ENCODE measurements around the gene MPND. TPM values are rescaled to one million over a fixed set of nuclear protein-coding genes. Genes with fewer than 3 reads are reported as not detected.
"Not testable (repeated sequence)": the region's sequence is repeated elsewhere in the genome, so short reads cannot be mapped to it uniquely, and the experiment has no call there.

MPND gene
- total RNA-seq, 1 experiment from 2014 or later: 4.4 TPM

DNA sequence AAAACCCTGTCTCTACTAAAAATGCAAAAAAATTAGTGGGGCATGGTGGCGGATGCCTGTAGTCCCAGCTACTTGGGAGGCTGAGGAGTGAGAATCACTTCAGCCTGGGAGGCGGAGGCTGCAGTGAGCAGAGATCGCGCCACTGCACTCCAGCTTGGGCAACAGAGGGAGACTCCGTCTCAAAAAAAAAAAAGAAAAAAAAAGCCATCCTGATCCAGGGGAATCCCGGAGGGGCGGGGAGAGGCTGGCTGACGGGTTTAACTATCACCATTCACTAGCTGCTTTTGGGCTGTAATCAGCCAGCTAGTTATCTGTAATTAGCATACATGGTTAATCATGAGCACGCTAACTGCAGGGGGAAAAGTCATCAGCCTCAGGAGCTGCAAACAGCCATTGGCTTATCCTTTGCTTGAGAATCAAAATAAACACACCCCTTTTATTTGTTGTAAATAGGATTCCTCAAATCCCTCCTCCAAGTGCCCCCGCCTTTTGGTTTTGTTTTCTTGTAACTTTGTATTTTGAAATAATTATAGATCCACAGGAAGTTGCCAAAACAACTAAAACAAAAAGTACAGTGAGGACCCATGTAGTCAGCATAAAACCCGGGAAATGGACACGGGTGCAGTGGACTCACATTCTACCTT, 29.4 kb upstream of the MPND start:
- Histone ChIP-seq H3K36me3 (no peaks in the 10 kb centered on the region), H3K4me3 (no peak overlapping the region)
- DNase-seq: no peak

DNA sequence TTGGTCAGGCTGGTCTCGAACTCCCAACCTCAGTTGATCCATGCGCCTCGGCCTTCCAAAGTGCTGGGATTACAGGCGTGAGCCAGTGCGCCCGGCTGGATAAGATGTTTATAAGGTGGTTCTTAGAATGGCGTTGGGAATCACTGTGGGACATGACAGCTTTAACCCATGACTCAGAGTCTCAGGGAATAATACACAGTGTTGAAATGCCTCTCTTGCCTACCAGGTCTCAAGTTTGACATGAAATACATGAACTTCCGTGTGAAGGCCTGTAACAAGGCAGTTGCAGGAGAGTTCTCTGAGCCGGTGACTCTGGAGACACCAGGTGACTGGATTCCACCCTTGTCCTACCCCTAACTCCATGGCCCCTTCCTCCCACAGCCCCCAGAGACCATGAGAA, 26.4 kb upstream of the MPND start:
- Histone ChIP-seq H3K27me3 (no peaks in the 10 kb centered on the region), H3K36me3 (no peaks in the 10 kb centered on the region)
- DNase-seq: no peak

More for the DNA sequence above, 29.4 kb upstream of the MPND start:
- H3K27me3 ChIP-seq: no peaks in the 10 kb centered on the region
- H3K9me3 ChIP-seq: no peaks in the 10 kb centered on the region

DNA sequence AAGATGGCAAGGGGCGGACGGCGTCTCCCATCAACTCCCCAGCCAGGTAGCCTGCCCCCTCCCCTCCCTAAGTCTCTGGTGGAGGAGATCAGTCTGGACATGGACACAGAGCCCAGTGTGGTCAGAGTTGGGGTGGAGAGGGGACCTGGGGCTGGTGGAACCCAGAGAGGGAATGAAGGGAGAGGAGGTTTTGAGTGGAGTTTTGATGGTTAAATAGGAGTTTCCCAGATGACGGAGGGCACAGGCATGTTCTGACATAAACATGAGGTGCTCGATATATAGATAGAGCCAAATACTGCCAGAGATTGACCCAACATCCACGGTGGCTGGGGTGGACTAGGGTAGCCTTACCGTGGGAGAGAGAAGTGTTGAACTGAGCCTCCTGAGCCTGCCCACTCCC, 24.9 kb upstream of the MPND start:
- Histone ChIP-seq H3K4me3 (no peak overlapping the region), H3K36me3 (no peaks in the 10 kb centered on the region), H3K9me3 (no peaks in the 10 kb centered on the region), H3K27me3 (no peaks in the 10 kb centered on the region)
- DNase-seq: no peak

More for the DNA sequence above, 26.4 kb upstream of the MPND start:
- Histone ChIP-seq H3K9me3 (no peaks in the 10 kb centered on the region), H3K4me3 (no peak overlapping the region)

DNA sequence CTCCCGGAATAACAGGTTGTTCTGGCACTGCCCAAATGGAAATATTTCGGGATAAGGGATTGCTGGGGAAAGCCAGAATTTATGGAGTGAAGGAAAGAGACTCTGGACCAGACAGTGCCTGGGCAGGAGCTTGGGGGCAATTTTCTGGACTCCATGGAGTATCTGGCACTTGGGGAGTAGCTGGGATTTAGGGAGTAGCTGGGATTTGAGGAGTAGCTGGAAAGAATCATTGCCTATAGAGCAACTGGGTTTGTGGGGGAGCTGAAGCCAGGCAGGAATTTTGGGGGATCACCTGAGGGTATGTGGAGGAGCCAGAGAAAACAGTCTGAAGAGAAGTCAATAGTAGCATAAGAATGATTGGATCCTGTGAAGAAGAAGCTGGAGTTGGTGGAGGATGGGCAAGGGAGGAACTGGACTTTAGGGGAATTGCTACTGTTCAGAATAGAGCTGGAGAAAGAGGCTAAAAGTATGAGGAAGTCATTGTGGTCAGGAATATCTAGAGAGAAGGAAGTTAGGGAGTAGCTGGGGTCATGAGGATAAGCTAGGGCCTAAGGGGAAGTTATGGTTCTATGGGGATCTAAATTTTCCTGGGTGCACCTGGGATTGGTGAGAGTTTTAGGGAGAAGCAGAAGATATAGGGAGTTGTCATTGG, 24.2 kb upstream of the MPND start:
- Histone ChIP-seq H3K36me3 (no peaks in the 10 kb centered on the region), H3K4me3 (no peak overlapping the region), H3K9me3 (no peaks in the 10 kb centered on the region), H3K27me3 (no peaks in the 10 kb centered on the region)
- DNase-seq: no peak

DNA sequence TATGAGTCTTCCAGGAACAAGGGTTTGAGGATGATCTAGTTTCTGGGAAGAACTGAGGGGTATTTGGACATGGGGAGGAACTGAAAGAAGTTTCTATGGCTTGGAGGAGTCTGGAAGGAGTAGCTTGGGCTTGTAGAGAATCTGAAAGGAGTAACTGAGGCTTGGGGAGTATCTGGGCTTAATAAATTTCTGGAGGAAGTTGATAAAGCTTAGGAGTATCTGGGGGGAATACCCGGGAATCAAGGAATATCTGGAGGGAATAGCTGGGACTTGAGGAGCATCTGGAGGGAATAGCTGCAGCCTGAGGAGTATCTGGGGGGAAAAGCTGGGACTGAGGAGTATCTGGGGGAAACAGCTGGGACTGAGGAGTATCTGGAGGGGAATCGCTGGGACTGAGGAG, 22.9 kb upstream of the MPND start:
- H3K27me3 ChIP-seq: no peaks in the 10 kb centered on the region
- no peaks in the 10 kb centered on the region for H3K36me3 ChIP-seq
- H3K4me3 ChIP-seq: no peak overlapping the region
- no peak for DNase-seq
- no peaks in the 10 kb centered on the region for H3K9me3 ChIP-seq

DNA sequence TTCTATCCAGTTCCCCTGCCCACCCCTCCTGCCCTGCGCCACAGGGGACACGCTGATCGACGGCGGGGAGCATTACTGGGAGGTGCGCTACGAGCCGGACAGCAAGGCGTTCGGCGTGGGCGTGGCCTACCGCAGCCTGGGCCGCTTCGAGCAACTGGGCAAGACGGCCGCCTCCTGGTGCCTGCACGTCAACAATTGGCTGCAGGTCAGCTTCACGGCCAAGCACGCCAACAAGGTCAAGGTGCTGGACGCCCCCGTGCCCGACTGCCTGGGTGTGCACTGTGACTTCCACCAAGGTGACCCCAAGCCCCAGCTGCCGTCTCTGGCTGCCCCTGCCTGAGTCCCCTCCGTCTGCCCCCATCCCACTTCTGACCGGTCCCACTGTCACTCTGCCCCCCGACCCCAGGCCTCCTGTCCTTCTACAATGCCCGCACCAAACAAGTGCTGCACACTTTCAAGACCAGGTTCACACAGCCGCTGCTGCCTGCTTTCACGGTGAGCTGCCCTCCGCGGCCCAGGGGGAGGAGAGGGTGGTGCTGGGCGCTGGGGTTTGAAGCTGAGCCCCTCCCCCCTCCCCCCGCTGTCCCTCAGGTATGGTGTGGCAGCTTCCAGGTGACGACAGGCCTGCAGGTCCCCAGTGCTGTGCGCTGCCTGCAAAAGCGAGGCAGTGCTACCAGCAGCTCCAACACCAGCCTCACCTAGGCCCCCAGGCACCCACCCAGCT, 20.3 kb upstream of the MPND start:
- Histone ChIP-seq H3K4me3 (no peak overlapping the region), H3K36me3 (no peaks in the 10 kb centered on the region), H3K27me3 (no peaks in the 10 kb centered on the region; the same call in 1 of the 2 replicates), H3K9me3 (no peaks in the 10 kb centered on the region)
- no peak for DNase-seq

DNA sequence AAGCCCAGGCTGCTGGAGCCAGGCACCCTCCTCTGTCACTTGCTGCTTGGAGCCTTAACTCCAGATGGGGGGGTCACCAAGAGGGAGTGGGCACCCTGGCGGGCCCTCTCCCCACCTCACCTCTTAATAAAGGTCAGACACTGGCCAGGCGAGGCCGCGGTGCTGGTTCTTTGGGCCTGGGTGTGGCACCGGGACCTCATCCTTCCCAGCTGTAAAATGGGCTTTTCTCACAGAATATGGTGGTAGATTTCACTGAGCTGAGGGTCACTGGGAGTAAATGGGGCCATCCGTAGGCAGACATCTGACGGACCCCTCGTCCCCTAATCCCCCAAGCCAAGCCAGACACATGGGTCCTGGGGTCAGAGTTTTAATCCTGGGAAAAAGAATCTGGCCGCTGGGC, 19.7 kb upstream of the MPND start:
- H3K27me3 ChIP-seq: no peaks in the 10 kb centered on the region; the same call in 1 of the 2 replicates
- no peak overlapping the region for H3K4me3 ChIP-seq
- H3K9me3 ChIP-seq: no peaks in the 10 kb centered on the region
- DNase-seq: no peak
- no peaks in the 10 kb centered on the region for H3K36me3 ChIP-seq

DNA sequence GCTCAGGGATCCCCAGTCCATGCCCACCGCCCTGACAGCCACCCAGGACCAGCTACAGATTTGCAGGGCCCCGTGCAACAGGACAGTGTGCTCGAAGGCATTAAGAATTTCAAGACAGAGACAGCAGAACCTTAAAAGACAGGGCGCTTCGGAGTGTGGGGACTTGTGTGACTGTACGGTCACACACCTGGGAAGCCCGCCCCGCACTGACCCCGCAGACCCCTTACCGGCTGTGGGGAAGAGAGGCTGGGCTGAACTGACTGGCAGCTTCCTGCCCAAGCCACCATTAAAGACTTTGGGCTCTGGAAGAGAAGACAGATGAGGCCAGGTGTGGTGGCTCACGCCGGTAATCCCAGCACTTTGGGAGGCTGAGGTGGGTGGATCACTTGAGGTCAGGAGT, 19.1 kb upstream of the MPND start:
- H3K4me3 ChIP-seq: no peak overlapping the region
- H3K36me3 ChIP-seq: no peaks in the 10 kb centered on the region
- no peaks in the 10 kb centered on the region for H3K9me3 ChIP-seq
- DNase-seq: no peak
- no peaks in the 10 kb centered on the region; the same call in 1 of the 2 replicates for H3K27me3 ChIP-seq

DNA sequence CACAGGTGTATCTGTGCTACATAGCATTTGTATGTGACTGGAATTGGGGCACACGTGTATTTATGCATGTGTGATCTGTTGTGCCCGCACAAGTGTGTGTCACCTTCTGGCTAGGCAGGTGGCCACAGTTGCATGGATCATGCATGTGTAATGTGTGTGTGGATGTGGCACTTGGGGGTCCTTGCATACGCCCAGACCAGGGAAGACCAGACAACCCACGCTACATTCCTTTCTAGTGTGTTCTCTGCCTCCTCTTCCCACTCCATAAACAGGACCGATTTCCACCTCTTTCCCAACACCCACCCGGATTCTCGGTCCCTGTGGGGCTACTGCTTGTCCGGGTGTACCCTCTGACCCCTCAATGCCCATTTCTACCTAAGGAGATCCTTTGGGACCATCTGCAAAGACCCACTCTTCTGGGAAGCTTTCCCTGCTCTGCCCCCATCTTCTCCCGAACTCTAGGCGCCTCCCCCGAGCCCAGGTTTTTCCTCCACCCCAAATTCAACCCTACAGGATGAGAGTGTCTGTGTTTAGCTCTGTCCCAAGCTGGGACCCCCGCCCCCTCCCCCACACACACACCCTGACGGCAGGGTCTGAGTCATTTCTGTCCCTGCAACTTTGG, 17.0 kb upstream of the MPND start:
- H3K36me3 ChIP-seq: no peaks in the 10 kb centered on the region
- no peaks in the 10 kb centered on the region for H3K9me3 ChIP-seq
- DNase-seq: no peak
- H3K27me3 ChIP-seq: no peaks in the 10 kb centered on the region; the same call in 1 of the 2 replicates
- no peak overlapping the region for H3K4me3 ChIP-seq

DNA sequence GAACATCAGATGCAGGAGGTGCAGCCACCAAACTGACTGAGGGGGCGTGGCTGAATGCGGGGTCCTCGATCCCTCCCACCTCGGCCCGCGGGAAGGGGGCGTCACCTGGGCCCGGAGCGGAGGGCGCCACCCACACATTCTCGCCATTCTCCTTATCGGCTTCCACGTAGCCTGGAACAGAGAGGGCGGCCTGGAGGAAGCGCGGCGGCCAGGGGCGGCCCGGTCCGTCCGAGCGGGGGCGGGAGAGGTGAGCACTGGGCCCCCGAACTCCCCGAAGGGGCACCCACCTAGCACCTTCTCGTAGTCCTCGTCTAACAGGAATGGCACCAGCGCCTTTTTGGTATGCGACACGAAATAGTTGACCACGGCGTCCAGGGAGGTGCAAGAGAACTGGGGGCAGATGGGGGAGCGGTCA, 16.5 kb upstream of the MPND start:
- Histone ChIP-seq H3K9me3 (no peaks in the 10 kb centered on the region), H3K27me3 (no peaks in the 10 kb centered on the region; the same call in 1 of the 2 replicates), H3K36me3 (no peaks in the 10 kb centered on the region), H3K4me3 (no peak overlapping the region)
- DNase-seq: no peak

DNA sequence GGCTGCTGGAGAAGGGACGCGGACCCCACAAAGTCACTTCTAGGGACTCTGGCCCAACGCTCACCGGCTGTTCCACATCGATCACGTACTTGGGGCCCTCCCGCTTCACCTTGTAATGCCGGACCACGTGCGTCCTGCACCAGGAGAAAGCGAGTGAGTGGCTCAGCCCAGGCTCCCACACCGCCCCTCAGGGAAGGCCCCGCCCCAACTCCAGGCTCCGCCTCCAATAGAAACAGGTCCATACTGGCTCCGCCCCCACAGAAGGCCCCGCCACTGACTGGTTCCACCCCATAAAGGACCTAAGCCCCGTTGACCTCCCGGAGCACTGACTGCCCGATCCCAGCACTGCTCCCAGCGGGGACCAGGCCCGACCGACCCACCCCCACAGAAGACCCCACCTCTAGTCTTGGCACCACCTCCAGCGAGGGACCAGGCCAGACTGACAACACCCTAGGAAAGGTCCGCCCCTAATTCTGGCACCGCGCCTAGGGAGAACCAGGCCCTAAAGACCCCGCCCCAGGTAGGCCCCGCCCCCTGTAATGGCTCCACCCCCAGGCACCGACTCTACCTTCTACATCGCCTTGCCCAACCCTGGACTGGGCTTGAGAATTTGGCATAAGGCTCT, 16.0 kb upstream of the MPND start:
- Histone ChIP-seq H3K9me3 (no peaks in the 10 kb centered on the region), H3K36me3 (no peaks in the 10 kb centered on the region), H3K27me3 (no peaks in the 10 kb centered on the region; the same call in 1 of the 2 replicates), H3K4me3 (no peak overlapping the region)
- DNase-seq: peak; percentile 24

DNA sequence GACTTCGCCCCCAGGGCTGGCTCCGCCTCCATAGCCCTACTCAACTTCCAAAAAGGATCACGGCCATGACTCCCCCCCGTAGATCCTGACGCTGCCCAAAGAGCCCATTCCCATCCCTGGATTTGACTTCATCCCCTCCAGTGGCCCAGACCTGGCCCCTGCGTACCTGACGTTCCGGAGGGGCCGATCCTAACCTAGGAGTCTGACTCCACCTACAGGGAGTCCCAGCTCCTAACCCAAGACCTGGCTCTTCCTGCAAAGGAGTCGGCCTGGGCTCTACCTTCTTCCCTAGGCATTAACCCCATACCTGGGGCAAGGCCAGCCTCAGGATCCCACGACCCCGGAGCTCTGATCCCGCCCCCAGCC, 15.5 kb upstream of the MPND start:
- no peak overlapping the region for H3K4me3 ChIP-seq
- no peaks in the 10 kb centered on the region; the same call in 1 of the 2 replicates for H3K27me3 ChIP-seq
- no peak for DNase-seq
- H3K36me3 ChIP-seq: no peaks in the 10 kb centered on the region
- no peaks in the 10 kb centered on the region for H3K9me3 ChIP-seq

DNA sequence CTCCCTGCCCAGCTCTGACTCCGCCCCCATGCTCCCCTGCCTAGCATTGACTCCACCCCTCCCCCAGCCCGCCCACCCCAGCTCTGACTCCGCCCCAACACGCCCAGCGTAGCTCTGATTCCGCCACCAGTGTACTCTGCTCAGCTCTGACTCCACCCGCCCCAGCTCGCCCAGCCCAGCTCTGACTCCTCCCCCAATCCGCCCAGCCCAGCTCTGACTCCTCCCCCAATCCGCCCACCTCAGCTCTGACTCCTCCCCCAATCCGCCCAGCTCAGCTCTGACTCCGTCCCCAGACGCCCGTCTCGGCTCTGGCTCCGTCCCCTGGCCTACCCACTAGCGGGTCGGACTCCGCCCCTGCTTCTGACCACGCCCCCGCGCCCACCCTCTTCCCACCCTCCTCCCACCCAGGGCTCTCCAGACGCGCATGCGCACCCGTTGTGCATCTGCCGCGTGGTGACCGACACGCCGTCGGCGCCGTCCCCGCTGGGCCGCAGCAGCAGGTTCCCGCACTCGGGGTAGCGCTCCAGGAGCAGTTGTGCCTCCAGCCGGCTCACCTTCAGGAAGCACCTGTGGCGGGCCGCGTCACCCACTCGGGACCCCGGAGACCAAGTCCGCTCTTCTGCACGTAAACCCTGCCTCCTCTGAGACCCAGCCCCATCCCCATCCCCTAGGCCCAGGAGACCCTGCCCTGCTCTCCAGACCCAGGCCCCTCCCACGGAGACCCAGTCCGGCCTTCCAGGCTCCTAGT, 14.9 kb upstream of the MPND start:
- peak; percentile 30 for DNase-seq
- Histone ChIP-seq H3K4me3 (no peak overlapping the region), H3K36me3 (no peaks in the 10 kb centered on the region), H3K9me3 (no peaks in the 10 kb centered on the region), H3K27me3 (no peaks in the 10 kb centered on the region; the same call in 1 of the 2 replicates)

DNA sequence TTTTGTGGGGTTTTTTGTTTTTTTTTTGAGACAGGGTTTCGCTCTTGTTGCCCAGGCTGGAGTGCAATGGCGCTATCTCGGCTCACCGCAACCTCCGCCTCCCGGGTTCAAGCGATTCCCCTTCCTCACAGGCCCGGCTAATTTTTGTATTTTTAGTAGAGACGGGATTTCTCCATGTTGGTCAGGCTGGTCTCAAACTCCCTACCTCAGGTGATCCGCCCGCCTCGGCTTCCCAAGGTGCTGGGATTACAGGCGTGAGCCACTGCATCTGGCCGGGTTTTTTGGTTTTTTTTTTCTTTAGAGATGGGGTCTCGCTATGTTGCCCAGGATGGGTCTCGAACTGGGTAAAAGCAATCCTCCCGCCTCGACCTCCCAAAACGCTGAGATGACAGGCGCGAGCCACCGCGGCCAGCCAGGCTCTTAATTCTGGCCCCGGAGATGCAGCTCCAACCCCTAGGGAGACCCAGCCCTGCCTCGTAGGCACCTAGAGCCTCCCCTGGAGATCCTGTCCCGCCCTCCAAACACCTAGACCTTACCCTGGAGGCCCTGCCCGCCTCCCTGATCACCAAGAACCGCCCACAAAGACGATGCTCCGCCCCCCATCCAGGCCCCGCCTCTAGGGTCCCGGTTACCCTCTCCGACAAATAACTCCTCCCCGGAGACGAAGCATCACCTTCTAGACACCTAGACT, 14.2 kb upstream of the MPND start:
- DNase-seq, H3K36me3 ChIP-seq: not testable (repeated sequence)

DNA sequence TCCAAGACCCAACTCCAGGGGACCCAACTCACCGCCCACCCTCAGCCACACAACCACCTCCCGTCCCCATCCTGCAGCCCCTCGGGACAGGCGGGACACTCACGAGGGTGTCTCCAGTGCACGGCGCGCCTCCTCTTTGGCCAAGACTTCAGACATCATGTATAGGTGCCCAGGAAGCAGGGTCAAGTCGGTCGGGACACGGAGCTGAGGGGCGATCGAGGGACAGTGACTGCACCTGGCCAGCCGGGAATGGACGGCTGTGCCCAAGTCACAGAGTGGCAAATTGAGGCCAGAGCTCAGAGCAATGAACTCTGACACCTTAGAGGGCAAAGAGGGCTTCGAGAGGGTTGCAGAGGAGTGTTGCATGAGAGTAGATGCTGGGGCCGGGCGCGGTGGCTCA, 13.5 kb upstream of the MPND start:
- no peak for DNase-seq
- Histone ChIP-seq H3K4me3 (no peak overlapping the region), H3K27me3 (no peaks in the 10 kb centered on the region; the same call in 1 of the 2 replicates), H3K36me3 (no peaks in the 10 kb centered on the region), H3K9me3 (no peaks in the 10 kb centered on the region)

More for the DNA sequence above, 14.2 kb upstream of the MPND start:
- H3K4me3 ChIP-seq, H3K27me3 ChIP-seq, H3K9me3 ChIP-seq: not testable (repeated sequence)
